ENCODE data around the gene SFSWAP. TPM values are rescaled to one million over a fixed set of nuclear protein-coding genes. Genes with fewer than 3 reads are reported as not detected.

SFSWAP gene
- total RNA-seq, 1 experiment from 2014 or later: 50.4 TPM

GRCh38 chr12:131683266-131684014, 27.4 kb upstream of the SFSWAP start:
- H3K4me3 ChIP-seq (replicated peaks in 1 of 2; ENCODE audit: low read depth in 1 of 2, low read length in 2 of 2): no peak overlapping the region
- H3K4me2 ChIP-seq (ENCODE audit: low read length): no peak overlapping the region
- H3K9me2 ChIP-seq (ENCODE audit: insufficient read depth): no peaks in the 10 kb centered on the region
- TF ChIP-seq SIN3A (IDR thresholded peaks at IDR 0.05; ENCODE audit: low read depth) (no peak), EGR1 (IDR thresholded peaks at IDR 0.05; ENCODE audit: low read depth) (no peak), ELF1 (IDR thresholded peaks at IDR 0.05; ENCODE audit: borderline replicate concordance, low read depth) (no peak), TCF7L2 (IDR thresholded peaks at IDR 0.05; ENCODE audit: borderline replicate concordance, extremely low read depth, insufficient read depth, insufficient read length) (no peak), ATF3 (IDR thresholded peaks at IDR 0.05) (no peak), POLR2AphosphoS5 (IDR thresholded peaks at IDR 0.05; ENCODE audit: low read depth, low read length) (no peak), SP1 (IDR thresholded peaks at IDR 0.05; ENCODE audit: low read depth) (no peak), FOSL1 (IDR thresholded peaks at IDR 0.05; ENCODE audit: low read depth) (no peak), ZFX (IDR thresholded peaks at IDR 0.05) (no peak), JUND (IDR thresholded peaks at IDR 0.05) (no peak), CEBPB (IDR thresholded peaks at IDR 0.05; ENCODE audit: low read depth) (no peak), ZNF274 (IDR thresholded peaks at IDR 0.05; ENCODE audit: low read depth, low read length) (no peak)
- BruUV-seq (replicated peaks): no TSS peak
- ChIA-PET POLR2A (no interaction called here), CTCF (no interaction called here), RAD21 (ENCODE audit: low non-redundant PET in 1 of 2, low total read pairs in 2 of 2, uncharacterized antibody in 2 of 2, unreplicated experiment in 2 of 2) (no interaction called here)
- H3K36me3 ChIP-seq (ENCODE audit: control insufficient read depth in 1 of 2, insufficient read depth in 2 of 2, low read length in 2 of 2): no peaks in the 10 kb centered on the region
- no peaks in the 10 kb centered on the region for H3K9me3 ChIP-seq (ENCODE audit: control insufficient read depth in 1 of 2, insufficient read depth in 1 of 2, low read depth in 1 of 2, low read length in 2 of 2)
- intact Hi-C loops (cut with micrococcal nuclease): no loop called here
- H3K9ac ChIP-seq (ENCODE audit: low read length): no peak overlapping the region
- no peaks in the 10 kb centered on the region for H3K27me3 ChIP-seq (ENCODE audit: insufficient read depth, low read length)
- H2AFZ ChIP-seq (ENCODE audit: low read depth, low read length, poor library complexity, severe bottlenecking): no peak overlapping the region
- DNase-seq (ENCODE audit: low read depth, low spot score) (no peak), ATAC-seq (no peak)
- H3K4me1 ChIP-seq (ENCODE audit: control insufficient read depth in 1 of 2, insufficient read depth in 2 of 2, low read length in 2 of 2): peaks cover 0 to 8% of the 10 kb centered on the region in 2 experiments; a peak in 1 of 4 replicates
- no peaks in the 10 kb centered on the region for H3K79me2 ChIP-seq (ENCODE audit: insufficient read depth, low read length)
- H3K27ac ChIP-seq (ENCODE audit: low read depth, low read length): no peak overlapping the region
- H4K20me1 ChIP-seq (ENCODE audit: insufficient read depth): no peaks in the 10 kb centered on the region
